BJ (cell line): ENCODE data around the gene CCDC192. TPM values are rescaled to one million over a fixed set of nuclear protein-coding genes. Genes with fewer than 3 reads are reported as not detected.

ENCODE experiments used
- CTCF ChIA-PET: fragments of 350-600 bp; formaldehyde crosslinking; extraction: SDS; loops from one replicate; lab custom pipeline; 2021; ENCODE audit warnings: antibody characterized with exemption, inconsistent platforms; lab: Yijun Ruan, JAX
- POLR2A ChIA-PET: fragments of 300-600 bp; sonication (Branson Sonifier 250); formaldehyde crosslinking; extraction: SDS; loops from one replicate; lab custom pipeline; 2021; ENCODE audit warnings: antibody characterized with exemption; lab: Charles Lee
- DNase-seq: peaks from one replicate; pipeline ENCODE4 v3.0.0-alpha.2; 2011; ENCODE audit warnings: low read depth
- H3K27me3 ChIP-seq: 2 replicates; pipeline ENCODE4 v1.6.0; 2011; ENCODE audit warnings: low read length; ENCODE audit not compliant: control insufficient read depth, insufficient read depth
- H3K36me3 ChIP-seq: 2 replicates; pipeline ENCODE4 v1.5.1; 2011; ENCODE audit warnings: low read length; ENCODE audit not compliant: control insufficient read depth, insufficient read depth
- H3K4me3 ChIP-seq: 2 replicates; pipeline ENCODE4 v1.5.1; 2011; ENCODE audit warnings: low read depth, mild to moderate bottlenecking, control low read depth, low read length
- polyA plus RNA-seq: library from polyadenylated mRNA; depleted of rRNA; stranded (reverse); fragments of >200 nt; gene quantifications from 2 replicates; pipeline ENCODE4 v1.2.3, GENCODE V29; 2011
- TF ChIP-seq, protein P1 (sequence below): IDR thresholded peaks from 2 replicates; pipeline ENCODE4 v1.5.1; 2011; ENCODE audit warnings: low read depth, mild to moderate bottlenecking, control low read depth, inconsistent platforms, low read length, moderate library complexity; ENCODE audit not compliant: insufficient read depth

CCDC192 gene
- polyA plus RNA-seq, 1 experiment: not detected

DNA sequence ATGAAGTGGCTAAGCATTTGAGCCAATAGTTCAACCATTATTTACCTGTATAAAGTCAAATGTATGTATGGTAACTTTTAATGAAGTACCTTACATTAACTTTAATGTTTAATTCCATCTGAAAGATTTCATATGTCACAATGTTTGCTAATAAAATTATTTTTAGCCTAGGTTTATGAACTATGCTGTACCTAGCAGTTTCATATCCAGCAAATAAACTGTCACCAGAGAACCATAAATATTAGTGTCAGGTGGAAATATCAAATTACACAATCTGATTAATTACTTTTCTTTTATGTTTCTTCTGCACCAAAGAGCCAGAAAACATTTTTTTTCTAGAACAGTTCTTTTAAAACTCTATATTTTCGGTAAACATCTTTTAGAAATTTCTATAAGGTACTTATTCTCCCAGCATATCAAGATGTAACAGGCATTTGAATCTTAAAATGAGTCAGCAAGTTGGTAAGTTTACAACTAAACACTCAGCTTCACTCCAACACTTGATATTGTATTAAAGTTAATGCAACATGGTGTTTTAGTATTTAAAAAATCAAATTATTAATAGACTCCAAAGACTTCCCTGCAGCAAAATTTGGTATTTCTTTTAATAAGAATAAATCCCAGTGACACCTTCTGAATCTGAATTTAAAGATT lies 8.5 kb upstream of the CCDC192 start:
- H3K27me3 ChIP-seq: peaks cover 4% of the 10 kb centered on the region
- DNase-seq: no peak
- no peaks in the 10 kb centered on the region for H3K36me3 ChIP-seq
- no peak overlapping the region for H3K4me3 ChIP-seq
- POLR2A ChIA-PET: no interaction called here
- CTCF ChIA-PET: no interaction called here
- TF ChIP-seq, protein P1, sequence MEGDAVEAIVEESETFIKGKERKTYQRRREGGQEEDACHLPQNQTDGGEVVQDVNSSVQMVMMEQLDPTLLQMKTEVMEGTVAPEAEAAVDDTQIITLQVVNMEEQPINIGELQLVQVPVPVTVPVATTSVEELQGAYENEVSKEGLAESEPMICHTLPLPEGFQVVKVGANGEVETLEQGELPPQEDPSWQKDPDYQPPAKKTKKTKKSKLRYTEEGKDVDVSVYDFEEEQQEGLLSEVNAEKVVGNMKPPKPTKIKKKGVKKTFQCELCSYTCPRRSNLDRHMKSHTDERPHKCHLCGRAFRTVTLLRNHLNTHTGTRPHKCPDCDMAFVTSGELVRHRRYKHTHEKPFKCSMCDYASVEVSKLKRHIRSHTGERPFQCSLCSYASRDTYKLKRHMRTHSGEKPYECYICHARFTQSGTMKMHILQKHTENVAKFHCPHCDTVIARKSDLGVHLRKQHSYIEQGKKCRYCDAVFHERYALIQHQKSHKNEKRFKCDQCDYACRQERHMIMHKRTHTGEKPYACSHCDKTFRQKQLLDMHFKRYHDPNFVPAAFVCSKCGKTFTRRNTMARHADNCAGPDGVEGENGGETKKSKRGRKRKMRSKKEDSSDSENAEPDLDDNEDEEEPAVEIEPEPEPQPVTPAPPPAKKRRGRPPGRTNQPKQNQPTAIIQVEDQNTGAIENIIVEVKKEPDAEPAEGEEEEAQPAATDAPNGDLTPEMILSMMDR: no peak

DNA sequence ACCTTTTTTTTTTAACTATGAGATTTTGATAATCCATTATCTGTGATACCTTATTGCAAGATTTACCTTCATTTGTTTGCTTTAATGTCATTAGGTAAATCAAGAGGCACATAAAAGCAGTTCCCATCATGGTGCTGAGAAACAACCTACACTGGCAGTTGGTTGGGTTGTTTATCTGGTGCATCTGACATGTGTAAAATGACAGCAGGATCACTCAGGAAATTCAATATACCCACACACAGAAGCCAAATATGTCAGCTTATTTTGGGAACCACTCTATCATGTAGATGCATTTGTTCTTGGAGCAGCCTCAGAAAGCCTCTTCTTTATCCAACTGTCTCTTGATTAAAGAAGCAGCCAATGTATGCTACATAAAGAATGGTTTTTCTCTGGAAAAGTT lies 7.8 kb upstream of the CCDC192 start:
- H3K36me3 ChIP-seq: no peaks in the 10 kb centered on the region
- H3K27me3 ChIP-seq: peaks cover 8% of the 10 kb centered on the region
- TF ChIP-seq, protein P1: no peak
- DNase-seq: no peak
- CTCF ChIA-PET: no interaction called here
- H3K4me3 ChIP-seq: no peak overlapping the region
- POLR2A ChIA-PET: no interaction called here

DNA sequence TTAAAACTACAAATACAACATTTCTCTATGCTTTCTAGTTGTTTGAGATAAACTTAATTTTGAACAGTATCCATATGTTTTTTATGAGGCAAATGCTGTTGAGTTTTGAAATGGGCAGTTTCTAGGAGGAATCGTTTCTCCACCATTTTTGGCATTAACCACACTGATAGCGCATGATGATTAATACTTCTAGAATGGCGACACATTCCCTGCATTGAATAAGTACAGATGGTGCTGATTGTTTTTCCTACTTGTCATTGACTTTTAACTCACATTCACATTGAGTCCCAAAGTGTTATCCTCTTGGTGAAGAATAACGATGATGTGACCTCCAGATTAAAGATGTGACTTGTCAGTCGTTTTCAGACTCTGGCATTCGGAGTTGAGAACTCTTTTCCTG lies 6.5 kb upstream of the CCDC192 start:
- ChIA-PET CTCF (no interaction called here), POLR2A (no interaction called here)
- H3K36me3 ChIP-seq: no peaks in the 10 kb centered on the region
- H3K27me3 ChIP-seq: peaks cover 13% of the 10 kb centered on the region
- TF ChIP-seq, protein P1: no peak
- no peak overlapping the region for H3K4me3 ChIP-seq
- no peak for DNase-seq

DNA sequence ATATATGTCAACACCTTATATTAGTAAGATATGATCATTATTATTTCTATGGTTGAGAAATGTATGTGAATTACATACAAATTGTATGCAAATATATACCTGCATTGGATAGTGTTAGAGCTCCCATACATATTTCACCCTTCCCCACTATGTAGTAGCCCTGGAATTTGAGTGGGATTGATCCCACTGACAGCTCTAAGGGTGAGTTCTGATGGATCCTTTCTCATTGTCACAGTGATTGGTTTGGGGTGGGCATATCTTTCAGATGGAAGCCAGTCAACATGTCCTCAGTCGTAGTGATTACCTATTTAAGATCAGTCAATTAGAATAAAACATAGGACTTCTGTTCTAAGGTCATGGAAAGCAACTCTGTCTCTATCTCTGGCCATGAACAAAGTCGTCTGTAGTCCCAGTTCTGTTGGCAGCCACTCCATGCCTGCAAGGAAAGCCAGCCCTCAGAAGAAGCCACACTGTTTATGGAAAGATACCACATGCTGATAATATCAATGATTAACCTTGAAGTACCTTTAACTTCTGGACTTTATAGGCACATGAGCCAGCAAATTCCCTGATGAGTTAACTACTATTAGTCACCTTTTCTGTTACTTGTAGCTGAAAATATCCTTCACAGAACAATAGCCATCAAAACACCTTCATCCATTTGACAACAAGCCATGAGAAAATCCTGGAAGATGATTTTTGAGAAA lies 5.1 kb upstream of the CCDC192 start:
- H3K36me3 ChIP-seq: no peaks in the 10 kb centered on the region
- DNase-seq: no peak
- TF ChIP-seq, protein P1: no peak
- H3K27me3 ChIP-seq: peaks cover 13% of the 10 kb centered on the region
- POLR2A ChIA-PET: no interaction called here
- H3K4me3 ChIP-seq: no peak overlapping the region
- CTCF ChIA-PET: no interaction called here

DNA sequence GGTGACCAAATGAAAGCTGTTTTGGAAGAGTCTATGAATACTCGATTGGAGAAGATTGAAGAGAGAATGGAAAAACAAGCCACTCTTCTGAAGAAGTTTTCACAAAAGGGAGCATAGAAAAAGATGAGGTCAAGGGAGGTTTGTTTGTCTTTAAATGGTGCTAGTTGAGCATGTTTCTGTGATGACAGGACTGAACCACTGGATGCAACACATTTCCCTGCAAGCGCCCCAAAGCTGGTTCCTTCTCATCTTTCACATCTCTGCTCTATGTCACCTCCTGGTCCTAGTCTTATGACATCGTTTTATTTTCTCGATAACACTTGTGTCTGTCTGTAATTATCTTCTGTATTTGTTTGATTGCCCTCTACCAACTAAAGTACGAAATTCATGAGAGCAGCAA lies 3.8 kb upstream of the CCDC192 start:
- ChIA-PET POLR2A (no interaction called here), CTCF (interaction anchor here (0.7 kb wide), 1 partner anchor 9 kb away, joined by 4 read pairs; no protein-coding TSS in a partner anchor)
- Histone ChIP-seq H3K4me3 (no peak overlapping the region), H3K27me3 (peaks cover 13% of the 10 kb centered on the region), H3K36me3 (no peaks in the 10 kb centered on the region)
- TF ChIP-seq, protein P1: no peak
- DNase-seq: no peak
